ENCODE results near the gene ACSL3.

ACSL3 gene

DNA sequence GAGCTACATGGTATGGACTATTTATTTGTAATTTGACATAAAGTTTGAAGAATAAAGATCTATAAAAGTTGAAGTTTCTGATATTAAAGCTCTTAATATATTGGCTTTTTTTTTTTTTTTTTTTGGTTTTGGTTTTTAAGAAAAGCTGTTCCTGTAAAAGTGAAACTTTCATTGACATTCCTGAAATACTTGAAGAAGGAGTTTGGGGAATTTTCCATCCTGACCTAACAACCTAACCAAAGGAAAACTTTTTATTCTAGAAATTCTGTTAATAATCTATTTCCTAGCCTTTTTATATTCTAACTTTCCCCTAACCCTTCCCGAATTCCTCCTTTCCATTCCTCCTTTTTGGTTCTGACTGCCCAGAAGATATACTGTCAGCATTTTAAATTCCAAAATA is 83.7 kb downstream of the ACSL3 start:
- DNase-seq = no peak

DNA sequence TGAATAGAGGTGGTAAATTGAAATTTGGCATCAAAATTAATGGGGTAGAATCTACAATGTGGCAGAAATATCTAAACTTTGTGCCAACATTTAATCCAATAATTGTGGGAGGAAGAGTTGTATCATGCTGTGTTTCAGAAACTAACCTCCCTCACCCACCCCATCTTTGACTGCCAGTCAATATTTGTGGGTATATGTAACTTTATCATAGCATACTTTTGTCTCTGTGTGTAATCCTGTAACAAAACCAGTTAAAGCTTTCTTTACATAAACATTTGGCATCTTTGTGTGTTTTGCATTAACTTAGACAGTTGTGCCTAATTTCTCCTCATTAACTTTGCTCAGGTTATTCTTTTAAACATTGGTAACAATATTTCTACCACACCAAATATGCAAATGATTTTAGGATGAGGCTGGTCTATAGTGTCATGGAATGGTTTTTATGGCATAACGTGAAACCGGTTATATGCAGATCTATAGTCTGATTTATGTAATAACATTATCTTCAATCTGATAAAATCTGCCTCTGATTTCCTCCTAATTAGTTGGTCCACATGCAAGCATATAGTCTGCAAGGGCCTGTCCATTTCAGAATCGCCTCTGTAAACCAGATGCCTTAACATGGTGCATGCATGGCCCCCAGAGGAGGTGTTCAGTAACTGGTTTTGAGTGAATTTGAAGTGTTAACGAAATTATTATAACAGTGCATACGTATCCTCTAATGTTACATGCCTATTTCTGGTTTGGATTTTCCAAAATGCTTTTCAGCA is 84.3 kb downstream of the ACSL3 start:
- no peak for DNase-seq

DNA sequence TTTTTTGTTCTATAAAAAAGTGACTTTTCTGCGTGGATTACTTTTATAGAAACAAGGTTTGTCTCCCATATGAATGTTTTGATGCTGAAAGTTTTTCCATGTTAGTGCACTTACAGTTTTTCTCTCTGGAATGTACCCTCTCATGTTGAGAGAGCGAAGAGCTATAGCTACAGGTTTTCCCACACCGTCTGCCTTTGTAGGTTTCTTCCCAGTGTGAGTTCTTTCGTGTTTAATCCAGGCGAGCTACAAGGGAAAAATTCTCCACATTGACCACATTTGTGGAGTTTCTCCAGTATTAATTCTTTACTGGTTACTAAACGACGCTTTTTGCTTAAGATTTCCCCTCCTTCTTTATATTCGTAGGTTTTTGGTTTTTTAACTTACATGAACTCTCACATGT is 85.1 kb downstream of the ACSL3 start:
- no peak for DNase-seq

DNA sequence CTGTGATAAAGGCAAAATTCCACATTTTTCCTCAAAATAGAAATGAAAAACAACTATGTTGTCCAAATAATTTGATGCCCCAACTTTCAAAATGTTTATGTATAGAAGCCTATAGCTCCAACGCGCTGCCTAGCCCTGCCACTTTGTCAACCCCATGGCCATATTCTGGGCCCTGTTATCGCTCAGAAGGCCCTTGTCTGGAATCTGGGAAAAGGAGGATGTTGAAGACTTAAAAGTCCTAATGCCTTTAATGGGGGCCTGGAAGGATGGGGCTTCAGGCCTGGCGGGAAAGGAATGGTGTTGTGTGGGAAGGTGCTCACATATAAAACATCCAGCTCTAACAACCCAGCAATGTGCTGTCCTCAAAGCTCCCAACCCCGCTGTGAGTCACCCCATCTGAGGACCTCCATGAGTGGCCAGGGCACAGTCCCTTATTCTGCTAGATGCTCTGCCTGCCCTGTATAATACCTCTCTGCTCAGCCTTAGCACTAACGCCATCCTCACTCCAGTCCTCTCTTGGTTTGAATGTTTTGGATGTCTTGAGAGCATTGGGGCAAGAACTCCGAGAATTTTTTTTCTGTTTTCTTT is 86.0 kb downstream of the ACSL3 start:
- DNase-seq = no peak

DNA sequence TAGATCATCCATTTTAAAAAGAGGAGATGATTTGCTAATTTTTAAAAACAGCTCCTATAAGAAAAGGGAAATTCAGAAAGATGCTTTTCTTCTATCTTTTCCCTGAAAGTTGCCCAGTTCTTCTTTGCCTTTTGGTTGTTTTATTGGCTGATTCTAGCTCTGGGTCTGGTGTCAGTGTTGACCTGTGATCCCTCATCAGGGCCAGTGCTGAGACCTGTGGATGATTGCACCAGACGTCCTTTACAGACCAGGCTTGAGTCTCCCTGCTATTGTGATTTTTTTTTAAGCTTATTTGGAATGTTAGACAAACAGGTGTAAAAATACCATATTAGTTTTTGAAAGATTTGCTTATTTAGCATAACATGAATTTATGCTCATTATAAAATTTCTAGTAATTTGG is 88.2 kb downstream of the ACSL3 start:
- DNase-seq = no peak

DNA sequence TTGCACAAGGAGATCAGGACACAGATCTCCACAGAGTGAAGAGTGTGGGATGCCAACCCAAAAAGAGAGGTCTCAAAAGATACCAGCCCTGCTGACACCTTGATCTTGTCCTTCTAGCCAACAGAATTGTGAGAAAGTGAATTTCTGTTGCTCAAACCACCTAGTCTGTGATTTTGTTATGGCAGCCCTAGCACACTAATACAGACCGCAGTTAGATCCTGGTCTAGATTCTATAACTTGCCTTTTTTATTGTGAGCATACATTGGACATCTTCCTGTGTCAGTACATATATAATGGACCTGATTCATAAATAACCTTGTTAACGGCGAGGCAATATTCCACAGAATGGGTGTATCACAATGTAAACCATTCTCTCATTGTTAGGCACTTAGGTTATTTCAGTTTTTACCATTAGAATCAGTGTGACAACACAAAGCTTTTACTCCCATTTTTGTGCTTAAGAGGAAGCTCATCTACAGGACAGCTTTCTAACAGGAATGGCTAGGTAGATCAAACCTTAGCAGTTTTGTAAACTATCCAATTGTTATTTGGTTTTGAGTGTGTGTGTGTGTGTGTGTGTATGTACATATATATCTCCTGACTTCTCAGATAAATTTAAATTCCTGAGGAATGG is 89.0 kb downstream of the ACSL3 start:
- no peak for DNase-seq

DNA sequence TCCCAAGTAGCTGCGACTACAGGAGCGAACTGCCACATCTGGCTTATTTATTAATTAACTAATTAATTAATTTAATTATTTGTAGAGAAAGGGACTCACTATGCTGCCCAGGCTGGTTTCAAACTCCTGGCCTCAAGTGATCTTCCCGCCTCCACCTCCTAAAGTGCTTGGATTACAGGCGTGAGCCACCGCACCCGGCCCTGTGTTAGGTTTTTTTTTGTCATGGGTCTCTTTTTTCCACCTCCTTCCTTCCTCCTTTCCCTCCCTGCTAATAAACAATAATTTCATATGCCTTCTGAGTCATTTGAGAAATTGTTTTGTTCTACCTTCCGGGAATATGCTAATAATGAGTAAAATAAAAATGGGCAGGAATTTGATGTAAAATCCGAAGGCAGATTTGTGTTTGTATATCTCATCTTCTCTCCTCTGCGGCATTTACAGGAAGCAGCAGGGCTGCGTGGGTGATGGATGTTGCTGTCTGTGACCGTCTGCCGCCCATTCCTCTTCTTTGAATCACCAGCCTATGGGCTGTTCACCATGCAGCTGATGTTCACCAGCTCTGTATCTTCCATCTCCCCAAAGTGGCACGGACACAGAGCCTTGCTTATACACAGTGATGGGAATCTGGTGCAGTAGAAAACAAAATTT is 89.9 kb downstream of the ACSL3 start:
- DNase-seq = no peak

DNA sequence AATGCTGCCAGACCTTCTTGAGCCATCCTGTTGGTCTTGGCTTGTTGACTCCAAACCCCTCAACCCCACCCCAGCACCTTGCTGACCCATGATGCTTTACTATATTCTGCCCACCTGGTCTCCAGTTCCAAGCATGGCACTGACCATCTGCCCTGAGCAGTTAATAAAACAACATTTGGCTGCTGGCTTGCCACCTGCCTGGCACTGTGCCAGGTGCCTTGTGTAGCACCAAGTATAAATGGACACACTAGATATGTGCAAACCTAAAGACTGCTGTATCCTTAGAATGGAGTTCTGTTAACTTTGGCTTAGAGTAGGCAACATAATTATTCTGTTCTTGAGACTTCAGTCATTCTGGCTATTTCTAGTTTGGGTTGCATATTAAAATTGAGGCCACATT is 91.4 kb downstream of the ACSL3 start:
- DNase-seq = no peak

DNA sequence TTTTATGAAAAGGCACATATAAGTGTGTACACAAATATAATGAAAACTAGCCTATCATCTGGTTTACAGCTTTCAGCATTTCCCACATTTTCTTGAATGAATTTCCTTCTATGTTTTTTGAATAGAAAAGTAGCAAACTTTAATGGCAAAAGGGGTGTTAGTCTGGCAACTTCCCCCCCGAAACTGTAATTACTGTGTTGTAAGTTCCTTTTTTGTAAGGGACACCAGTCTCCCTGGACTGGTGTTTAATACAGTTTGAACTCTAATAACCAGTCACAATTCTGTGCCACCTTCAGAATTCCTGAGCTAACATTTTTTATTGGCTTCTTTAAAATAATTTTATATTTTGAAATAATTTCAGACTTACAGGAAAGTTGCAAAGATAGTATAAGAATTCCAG is 94.2 kb downstream of the ACSL3 start:
- no peak for DNase-seq

DNA sequence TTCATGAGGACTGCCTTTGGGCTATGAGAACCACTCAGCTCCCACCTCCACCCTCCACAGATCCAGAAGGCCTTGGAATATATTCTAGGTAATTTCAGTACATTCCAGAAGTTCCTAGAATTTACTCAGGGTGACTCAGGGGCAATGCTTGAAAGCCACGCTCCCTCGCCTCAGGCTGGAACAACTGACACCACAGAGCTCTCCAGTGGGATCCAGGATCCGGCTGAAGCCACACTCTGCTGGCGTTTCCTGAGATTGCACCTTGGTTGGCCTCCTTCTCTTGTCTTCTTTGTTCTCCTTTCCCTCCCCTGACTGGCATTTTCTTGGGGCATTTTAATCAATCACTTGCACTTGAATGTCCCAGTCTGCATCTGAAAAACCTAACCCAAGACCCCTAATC is 98.5 kb downstream of the ACSL3 start:
- DNase-seq = no peak

DNA sequence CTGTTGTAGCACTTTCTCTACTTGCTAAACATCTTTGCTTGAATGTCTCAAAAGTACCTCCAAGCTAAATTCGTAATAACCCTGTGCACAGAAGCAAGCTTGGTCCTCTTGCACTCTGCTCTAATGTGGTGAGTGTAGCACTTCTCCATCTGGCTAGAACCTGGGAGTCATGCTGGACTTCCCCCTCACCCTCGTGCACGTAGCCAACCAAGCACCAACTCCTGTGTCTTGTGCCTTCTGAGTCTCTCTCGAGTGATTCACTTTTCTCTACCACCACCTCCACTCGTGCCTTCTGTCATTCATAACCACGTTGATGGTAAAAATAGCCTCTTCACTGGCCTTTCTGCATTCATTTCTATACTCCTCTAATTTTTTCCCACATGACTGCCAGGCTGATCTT is 99.3 kb downstream of the ACSL3 start:
- no peak for DNase-seq

DNA sequence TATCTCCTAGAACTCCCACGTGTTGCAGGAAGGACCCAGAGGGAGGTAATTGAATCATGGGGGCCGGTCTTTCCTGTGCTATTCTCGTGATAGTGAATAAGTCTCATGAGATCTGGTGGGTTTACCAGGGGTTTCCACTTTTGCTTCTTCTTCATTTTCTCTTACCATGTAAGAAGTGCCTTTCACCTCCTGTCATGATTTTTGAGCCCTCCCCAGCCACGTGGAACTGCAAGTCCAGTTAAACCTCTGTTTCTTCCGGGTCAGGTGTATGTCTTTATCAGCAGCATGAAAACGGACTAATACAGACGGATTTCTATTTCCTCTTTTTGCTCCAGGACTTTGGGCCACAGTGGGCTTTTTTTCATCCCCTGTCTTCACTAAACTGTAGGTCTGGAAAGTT is 102.8 kb downstream of the ACSL3 start:
- DNase-seq = no peak

DNA sequence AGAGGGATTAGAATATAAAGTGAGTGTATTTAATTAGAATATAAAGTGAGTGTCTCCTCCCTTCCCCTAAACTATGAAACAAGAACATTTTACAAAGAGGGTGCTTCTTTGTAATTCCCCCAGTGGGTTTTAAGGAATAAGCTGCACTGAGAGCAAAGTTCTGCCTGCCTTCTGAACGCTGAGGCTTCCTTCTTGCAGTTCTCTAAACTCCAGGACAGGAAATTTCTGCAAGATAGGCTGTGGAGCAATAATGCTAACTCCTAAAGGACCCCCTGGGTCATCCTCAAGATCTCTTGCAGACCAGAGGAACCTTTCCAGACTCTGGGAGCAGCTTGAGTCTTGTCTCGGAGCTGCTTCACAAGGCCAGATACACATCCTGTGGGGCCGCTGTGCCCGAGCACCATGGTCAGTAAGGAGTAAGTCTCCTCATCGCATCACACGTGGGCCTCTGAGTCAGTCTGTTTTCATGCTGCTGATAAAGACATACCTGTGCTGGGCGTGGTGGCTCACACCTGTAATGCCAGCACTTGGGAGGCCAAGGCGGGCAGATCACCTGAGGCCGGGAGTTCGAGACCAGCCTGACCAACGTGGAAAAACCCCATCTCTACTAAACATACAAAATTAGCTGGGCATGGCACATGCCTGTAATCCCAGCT is 103.7 kb downstream of the ACSL3 start:
- no peak for DNase-seq

DNA sequence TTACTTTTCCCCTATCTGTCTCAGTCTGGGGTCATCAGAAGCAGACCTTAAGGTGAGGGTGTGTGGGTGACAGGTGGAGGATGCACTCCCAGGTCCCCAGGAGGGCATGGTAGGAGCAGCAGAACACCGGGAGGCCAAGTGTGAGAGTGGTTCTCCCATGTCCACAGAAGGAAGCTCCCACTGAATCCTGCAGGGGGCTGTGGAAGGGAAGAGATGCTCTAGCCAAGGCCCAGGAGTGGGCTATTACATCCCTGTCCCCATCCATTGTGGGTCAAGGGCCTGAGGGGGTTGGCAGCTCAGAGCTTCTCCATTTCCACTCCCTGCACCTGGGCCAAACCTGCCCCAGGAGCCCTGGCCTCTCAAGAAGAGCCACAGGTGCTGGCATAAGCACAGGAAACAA is 104.7 kb downstream of the ACSL3 start:
- DNase-seq = no peak

DNA sequence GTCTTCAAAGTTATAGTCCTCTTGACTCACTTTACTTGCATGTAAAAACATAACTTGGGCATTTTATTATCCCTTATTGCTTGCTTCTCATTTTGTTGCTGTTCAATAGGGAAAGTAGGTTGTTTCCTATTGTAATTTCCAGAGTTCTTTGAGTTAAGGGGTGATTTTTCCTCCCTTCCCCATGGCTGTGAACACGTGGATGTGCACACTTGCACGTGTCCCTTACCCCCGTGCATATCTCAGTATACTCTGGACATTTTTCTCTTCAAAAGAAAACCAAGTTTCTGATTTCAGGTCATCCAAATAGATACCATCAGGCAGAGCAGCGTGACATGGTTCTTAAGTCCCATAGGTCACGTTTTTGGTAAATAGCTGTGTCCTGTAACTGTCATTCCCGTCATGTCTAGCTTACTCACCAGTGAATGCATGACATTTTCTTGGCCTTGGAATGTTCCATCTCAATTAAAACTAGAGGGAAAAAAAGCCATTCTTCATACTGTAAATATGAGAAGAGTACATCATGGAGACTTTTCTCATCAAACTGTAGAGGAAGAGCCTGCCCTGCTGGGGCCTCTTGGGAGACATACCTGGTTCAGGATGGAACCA is 107.8 kb downstream of the ACSL3 start:
- DNase-seq = no peak

DNA sequence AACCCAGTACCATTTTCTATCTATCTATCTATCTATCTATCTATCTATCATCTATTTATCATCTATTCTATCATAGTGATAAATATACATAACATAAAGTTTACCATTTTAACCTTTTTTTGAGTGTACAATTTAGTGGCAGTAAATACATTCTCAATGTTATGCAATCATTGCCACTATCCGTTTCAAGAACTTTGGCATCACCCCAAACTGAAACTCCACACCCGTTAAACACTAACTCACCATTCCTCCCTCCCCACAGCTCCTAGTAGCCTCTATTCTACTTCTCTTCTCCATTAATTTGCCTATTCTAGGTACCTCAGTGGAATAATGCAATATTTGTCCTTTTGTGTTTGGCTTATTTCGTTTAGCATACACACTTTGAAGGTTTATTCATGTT is 108.7 kb downstream of the ACSL3 start:
- no peak for DNase-seq

DNA sequence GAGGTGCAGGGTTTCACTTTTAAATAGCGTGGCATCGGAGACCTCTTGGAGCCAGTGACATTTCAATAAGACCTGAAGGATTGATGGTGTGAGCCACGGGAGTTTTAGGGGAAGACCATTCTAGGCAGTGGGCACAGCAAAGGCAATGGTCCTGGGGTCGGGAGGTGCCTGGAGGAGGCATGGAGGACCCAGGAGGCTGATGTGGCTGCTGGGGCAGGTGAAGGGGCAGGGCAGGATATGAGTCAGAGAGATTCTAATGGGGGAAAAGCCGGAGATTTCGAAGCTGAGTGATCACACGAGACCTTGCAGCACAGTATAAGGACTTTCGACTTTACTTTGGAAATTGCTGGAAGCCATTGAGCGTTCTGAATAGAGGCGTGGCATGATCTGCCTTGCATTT is 111.6 kb downstream of the ACSL3 start:
- DNase-seq = no peak

DNA sequence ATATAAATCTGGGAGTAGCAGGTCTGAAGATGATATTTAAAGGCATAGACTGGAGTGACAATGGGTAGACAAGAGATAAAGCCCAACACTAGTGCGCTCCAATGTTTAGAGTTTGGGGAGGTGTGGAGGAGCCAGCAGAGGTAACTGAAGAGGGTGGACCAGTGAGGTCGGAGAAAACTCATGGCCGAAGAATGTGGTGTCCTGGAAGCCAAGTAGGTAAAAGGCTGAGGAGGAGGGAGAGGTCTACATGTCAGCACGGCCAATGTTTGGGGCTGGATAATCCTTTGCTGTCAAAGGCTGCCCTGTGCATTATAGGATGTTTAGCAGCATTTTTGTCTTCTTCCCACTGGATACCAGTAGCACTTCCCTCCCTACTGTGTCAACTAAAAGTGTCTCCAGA is 112.4 kb downstream of the ACSL3 start:
- DNase-seq = no peak

DNA sequence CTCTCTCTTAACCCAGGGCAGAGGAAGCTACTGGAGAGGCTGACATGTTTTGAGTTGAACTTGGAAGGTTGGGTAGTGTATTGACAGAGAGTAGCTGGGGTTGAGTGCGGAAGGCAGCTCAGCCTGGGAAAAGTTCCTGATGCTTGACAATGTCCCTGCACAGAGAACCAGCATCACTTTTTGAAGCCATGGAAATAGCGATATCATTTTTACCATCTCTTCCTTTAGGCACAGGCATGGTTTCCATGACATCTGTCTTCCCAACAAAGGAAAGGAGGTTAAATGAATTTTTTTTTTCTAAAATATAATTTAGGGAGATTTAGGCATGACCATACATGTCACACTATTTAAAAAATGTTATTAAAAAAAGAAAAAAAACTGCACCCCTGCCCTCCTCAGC is 112.9 kb downstream of the ACSL3 start:
- no peak for DNase-seq

DNA sequence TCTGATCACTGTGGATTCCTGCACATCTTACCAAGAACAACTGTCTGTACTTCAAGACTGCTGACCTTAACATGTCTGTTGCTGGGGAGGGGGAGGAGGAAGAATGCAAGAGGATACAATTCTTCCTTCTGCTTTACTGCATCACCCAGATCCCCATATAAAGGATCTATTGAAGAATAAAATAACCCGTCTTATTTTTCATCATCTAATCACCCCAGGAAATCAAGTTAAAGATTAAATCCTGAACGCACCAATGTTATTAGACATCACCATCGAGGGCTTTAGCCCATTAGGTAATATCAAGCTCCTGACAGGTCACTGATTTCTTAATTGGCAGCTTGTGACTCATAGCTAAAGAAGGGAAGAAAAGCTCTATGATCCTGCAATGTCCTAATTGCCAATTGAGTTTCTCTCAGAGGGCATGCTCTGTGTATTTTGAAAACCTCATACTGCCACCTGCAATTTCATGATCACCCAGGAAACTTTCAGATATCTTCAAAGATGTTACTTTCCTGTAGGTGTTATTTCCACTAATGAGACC is 115.8 kb downstream of the ACSL3 start:
- no peak for DNase-seq

DNA sequence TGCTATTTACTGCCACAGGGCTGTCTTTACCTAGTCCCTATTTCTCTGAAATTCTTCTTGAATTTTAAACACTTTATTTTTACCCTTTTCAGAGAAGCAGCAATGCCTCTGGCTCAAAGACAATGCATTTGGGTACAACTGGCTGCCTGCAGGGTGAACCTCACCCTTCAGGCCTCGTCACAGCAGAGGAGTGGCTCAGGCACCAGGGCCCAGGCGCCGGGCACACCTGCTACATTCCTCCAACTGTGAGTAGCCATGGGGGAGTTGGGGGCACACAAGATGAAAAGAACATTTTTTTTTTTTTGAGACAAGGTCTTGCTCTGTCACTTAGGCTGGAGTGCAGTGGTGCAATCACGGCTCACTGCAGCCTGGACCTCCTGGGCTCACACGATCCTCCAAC is 116.3 kb downstream of the ACSL3 start:
- no peak for DNase-seq

DNA sequence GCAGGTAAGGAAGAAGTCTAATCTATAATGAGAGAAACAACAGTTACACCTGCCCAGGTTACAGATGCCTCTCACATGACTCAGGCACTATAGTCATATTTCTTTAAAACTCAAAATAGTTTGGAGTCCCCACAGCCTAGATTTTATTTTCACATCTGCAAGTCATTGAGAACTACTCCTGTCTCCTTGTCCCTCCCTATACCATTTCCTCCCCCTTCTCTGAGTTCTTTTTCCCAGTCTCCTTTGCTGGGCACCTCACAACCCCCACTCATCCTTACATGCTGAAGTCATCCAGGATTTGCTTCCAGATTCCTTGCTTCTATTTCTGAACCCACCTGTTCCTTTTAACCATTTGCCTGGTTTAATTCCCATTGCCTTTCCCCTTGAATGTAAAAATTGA is 118.0 kb downstream of the ACSL3 start:
- DNase-seq = no peak

DNA sequence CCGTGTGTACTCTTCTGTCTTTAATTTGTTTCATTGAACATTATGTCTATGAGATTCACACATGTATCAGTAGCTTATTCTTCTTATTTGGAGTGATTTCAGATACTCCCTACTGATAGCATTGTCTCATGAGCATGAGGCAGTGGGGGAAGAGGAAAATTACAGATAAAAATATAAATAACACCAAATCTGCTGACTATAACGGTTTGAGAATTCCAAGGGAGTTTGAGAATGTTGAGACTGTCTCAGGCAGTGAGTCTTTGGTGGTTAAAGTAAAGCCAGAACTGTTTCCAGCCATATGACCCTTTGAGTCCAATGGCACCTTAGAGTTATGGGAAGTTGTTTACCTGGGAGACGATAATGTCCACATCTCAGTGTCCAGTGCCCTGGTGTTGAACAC is 118.6 kb downstream of the ACSL3 start:
- no peak for DNase-seq
